Testis (tissue), 2 donors: ENCODE measurements around the gene ABCD4.

Experiments used
- POLR2A ChIP-seq: fragments of 450-650 bp; IDR thresholded peaks from one replicate; pipeline ENCODE4 v1.6.1; 2017; ENCODE audit warnings: antibody characterized with exemption, mild to moderate bottlenecking, moderate library complexity
- TF ChIP-seq, protein P1 (sequence below), 3 experiments: fragments of 450-650 bp in 2 of 3; fragments of 200-600 bp in 1 of 3; sonication (generic) in 1 of 3; IDR thresholded peaks; one replicate each; pipeline ENCODE4 v1.5.1; 2016 to 2019; ENCODE audit warnings: antibody characterized with exemption in 3 of 3, mild to moderate bottlenecking in 2 of 3, moderate library complexity in 1 of 3

DNA sequence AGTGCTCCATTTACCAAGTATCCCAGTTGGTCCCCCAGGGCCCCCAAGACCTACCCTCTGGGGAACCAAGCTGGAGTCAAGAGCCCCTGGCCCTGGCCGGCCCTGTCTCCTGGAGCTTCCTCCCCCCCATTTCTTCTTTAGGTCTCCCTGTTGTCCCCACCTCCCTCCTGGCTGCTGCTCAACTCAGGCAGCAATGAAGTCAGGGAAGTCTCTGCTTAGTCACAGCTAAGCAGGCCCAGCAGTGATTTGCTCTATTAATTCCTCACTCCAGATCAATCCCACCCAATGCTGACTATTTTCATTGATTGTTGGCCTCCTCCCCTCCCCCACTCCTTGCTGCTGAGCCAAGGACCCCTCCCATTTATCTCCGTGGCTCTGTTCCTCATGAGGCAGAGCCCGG lies 35.1 kb downstream of the ABCD4 start:
- TF ChIP-seq, protein P1, sequence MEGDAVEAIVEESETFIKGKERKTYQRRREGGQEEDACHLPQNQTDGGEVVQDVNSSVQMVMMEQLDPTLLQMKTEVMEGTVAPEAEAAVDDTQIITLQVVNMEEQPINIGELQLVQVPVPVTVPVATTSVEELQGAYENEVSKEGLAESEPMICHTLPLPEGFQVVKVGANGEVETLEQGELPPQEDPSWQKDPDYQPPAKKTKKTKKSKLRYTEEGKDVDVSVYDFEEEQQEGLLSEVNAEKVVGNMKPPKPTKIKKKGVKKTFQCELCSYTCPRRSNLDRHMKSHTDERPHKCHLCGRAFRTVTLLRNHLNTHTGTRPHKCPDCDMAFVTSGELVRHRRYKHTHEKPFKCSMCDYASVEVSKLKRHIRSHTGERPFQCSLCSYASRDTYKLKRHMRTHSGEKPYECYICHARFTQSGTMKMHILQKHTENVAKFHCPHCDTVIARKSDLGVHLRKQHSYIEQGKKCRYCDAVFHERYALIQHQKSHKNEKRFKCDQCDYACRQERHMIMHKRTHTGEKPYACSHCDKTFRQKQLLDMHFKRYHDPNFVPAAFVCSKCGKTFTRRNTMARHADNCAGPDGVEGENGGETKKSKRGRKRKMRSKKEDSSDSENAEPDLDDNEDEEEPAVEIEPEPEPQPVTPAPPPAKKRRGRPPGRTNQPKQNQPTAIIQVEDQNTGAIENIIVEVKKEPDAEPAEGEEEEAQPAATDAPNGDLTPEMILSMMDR (IDR thresholded peaks at IDR 0.05) = no peak
- TF ChIP-seq POLR2A = no peak
